Naive thymus-derived CD4-positive, alpha-beta T cell (primary cell): ENCODE measurements around the gene VSTM2L. TPM values are rescaled to one million over a fixed set of nuclear protein-coding genes. Genes with fewer than 3 reads are reported as not detected.
A peak's percentile ranks its signal among the peaks of the same experiment; 100 is the strongest.

ENCODE experiments used
- ATAC-seq: fragments of 150-1000 bp; cut with Tn5 transposase; 2 replicates; pipeline ENCODE4 v1.10.0; 2021; ENCODE audit warnings: mild to moderate bottlenecking, moderate library complexity
- CTCF ChIA-PET: fragments of 350-600 bp; sonication (Branson Sonifier 250); formaldehyde crosslinking; loops from one replicate; lab custom pipeline; 2021; ENCODE audit warnings: antibody characterized with exemption; lab: Charles Lee
- POLR2A ChIA-PET: fragments of 350-600 bp; sonication (Branson Sonifier 250); formaldehyde crosslinking; loops from one replicate; lab custom pipeline; 2021; ENCODE audit warnings: antibody characterized with exemption, inconsistent platforms; lab: Charles Lee
- DNase-seq, 9 donors: peaks; one replicate each; pipeline versions ENCODE4 v3.0.0 to v3.0.0-alpha.2; 2020 to 2022; ENCODE audit warnings: mixed read lengths in 1 of 9
- H3K27ac ChIP-seq: one replicate; pipeline ENCODE4 v1.7.0; 2013; ENCODE audit warnings: mild to moderate bottlenecking, low read depth, low read length, moderate library complexity
- H3K27me3 ChIP-seq, 2 donors: one replicate each; pipeline ENCODE4 v1.7.0; 2013; ENCODE audit warnings: low read length in 2 of 2, mild to moderate bottlenecking in 2 of 2, moderate library complexity in 2 of 2; ENCODE audit not compliant: control insufficient read depth in 2 of 2, insufficient read depth in 2 of 2
- H3K36me3 ChIP-seq, 3 experiments: 1 replicate in 2 of 3; 2 replicates in 1 of 3; pipeline ENCODE4 v1.7.0; 2013; ENCODE audit warnings: low read length in 3 of 3, mild to moderate bottlenecking in 3 of 3, moderate library complexity in 1 of 3; ENCODE audit not compliant: insufficient read depth in 3 of 3, control insufficient read depth in 2 of 3
- H3K4me1 ChIP-seq, 2 donors: one replicate each; pipeline ENCODE4 v1.7.0; 2013; ENCODE audit warnings: low read length in 2 of 2, mild to moderate bottlenecking in 2 of 2, moderate library complexity in 1 of 2; ENCODE audit not compliant: control insufficient read depth in 2 of 2, insufficient read depth in 2 of 2
- H3K4me3 ChIP-seq: 2 replicates; pipeline ENCODE4 v1.7.0; 2013; ENCODE audit warnings: mild to moderate bottlenecking, low read length
- H3K9me3 ChIP-seq, 3 experiments: 1 replicate in 2 of 3; 2 replicates in 1 of 3; pipeline ENCODE4 v1.7.0; 2013; ENCODE audit warnings: low read length in 3 of 3; ENCODE audit not compliant: control insufficient read depth in 2 of 3
- H3K27ac Mint-ChIP-seq, 9 donors: one replicate each; pipeline ENCODE4 v1.8.0; 2020 to 2022; ENCODE audit warnings: mixed read lengths in 9 of 9, mild to moderate bottlenecking in 8 of 9, moderate library complexity in 5 of 9, inconsistent platforms in 2 of 9
- H3K27me3 Mint-ChIP-seq, 5 donors: one replicate each; pipeline ENCODE4 v1.8.0; 2021 to 2022; ENCODE audit warnings: mixed read lengths in 5 of 5, mild to moderate bottlenecking in 1 of 5
- H3K36me3 Mint-ChIP-seq, 5 donors: one replicate each; pipeline ENCODE4 v1.8.0; 2020 to 2022; ENCODE audit warnings: mixed read lengths in 5 of 5, mild to moderate bottlenecking in 3 of 5, inconsistent platforms in 1 of 5
- H3K4me1 Mint-ChIP-seq, 7 donors: one replicate each; pipeline ENCODE4 v1.8.0; 2020 to 2022; ENCODE audit warnings: mixed read lengths in 7 of 7, mild to moderate bottlenecking in 3 of 7, inconsistent platforms in 1 of 7
- H3K4me3 Mint-ChIP-seq, 10 donors: one replicate each; pipeline ENCODE4 v1.8.0; 2020 to 2022; ENCODE audit warnings: mild to moderate bottlenecking in 10 of 10, mixed read lengths in 10 of 10, moderate library complexity in 6 of 10, inconsistent platforms in 2 of 10
- H3K9me3 Mint-ChIP-seq, 11 donors: one replicate each; pipeline ENCODE4 v1.8.0; 2020 to 2022; ENCODE audit warnings: mixed read lengths in 11 of 11, mild to moderate bottlenecking in 4 of 11, inconsistent platforms in 1 of 11, moderate library complexity in 1 of 11
- intact Hi-C, 2 donors: fragments of 100-400 bp; cut with micrococcal nuclease; formaldehyde crosslinking; loops; one replicate each; pipeline ENCODE4 v1.15.1; 2023
- polyA plus RNA-seq, 2 donors: library from polyadenylated mRNA; unstranded; fragments of 300-500 nt; fragmentation: Illumina TruSeq; gene quantifications; one replicate each; pipeline ENCODE4 v1.2.3, GENCODE V29; 2021
- total RNA-seq, 6 experiments: library from RNA in 5 of 6; stranded (reverse) in 5 of 6; gene quantifications; 1 replicate in 5 of 6; 2 replicates in 1 of 6; pipeline ENCODE4 v1.2.3 and lab custom pipeline; 2021 to 2026

Gene VSTM2L
- total and polyA plus RNA-seq, 7 experiments from 2014 or later, result 0.12 TPM; not detected in 6

DNA sequence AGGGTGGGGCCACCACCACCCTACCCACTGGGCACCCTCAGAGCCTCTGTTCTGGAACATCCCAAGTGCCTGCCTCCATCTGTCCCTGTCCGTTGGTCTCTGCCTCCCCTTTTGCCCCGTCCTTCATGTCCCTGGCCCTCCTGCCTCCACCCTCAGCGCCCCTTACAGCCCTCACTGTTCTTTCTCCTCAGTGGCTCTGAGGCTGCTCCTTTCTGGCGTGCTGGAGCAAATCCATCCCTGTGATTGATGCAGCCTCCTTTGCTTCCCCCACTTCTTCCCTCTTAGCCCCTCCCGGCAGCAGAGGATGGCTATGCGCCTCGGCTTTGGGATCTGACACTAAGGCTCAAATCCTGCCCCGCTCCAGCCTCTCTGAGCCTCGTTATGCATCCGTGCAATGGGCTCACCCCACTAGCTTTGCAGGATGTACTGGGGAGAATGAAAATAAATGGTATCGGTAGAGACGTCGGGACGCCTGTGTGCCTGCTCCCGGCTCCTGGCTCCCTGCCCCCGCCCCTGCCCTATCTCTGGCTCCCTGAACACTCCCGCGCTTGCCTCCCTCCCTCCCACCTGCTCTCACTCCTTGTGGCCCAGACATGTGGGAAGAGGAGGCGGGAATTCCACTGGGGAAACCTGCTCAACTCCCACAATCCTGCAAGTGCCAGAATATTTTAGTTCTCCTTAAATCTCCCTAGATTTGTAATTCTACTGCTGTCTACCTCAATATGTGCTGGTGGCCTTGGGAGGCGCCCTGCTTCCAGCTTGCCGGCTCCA is 13.1 kb downstream of the VSTM2L start:
- H3K4me1 ChIP-seq, result peaks cover 0 to 6% of the 10 kb centered on the region in 2 donors
- no peaks in the 10 kb centered on the region for H3K9me3 ChIP-seq
- POLR2A ChIA-PET, result no interaction called here
- no peaks in the 10 kb centered on the region for H3K36me3 ChIP-seq
- H3K27me3 ChIP-seq, result no peaks in the 10 kb centered on the region
- no peak overlapping the region for H3K27ac ChIP-seq
- intact Hi-C loops, result no loop called here
- Mint-ChIP-seq H3K36me3 (no peaks in the 10 kb centered on the region), H3K9me3 (peaks cover 0 to 2% (median 0%) of the 10 kb centered on the region in 11 donors), H3K4me1 (peaks cover 6 to 27% (median 22%) of the 10 kb centered on the region in 7 donors), H3K4me3 (no peak overlapping the region), H3K27ac (peak overlapping the region in 2 of 9 donors; percentile 55 to 71), H3K27me3 (peaks cover 14 to 58% (median 28%) of the 10 kb centered on the region in 5 donors)
- CTCF ChIA-PET, result no interaction called here
- no peak for ATAC-seq
- no peak overlapping the region for H3K4me3 ChIP-seq
- DNase-seq, result no peak

DNA sequence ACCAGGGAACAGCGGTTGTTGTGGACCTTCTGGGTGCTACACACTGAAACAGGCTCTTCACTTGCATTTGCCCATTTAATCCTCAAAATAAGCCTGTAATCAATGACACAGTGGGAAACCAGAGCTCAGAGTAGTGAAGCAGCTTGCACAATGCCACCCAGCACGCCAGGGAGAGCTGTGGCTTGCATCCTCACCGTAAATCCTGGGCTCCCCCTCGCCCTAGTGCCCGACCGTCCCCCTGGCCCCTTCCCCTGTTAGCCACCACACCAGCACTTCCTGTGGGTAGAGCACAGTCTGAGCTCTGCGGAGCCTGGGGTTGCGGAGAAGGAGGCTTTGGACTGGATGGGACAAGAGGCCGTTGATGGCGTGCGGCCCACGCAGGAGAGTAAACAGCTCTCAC is 14.5 kb downstream of the VSTM2L start:
- Mint-ChIP-seq H3K27ac (no peak overlapping the region), H3K36me3 (no peaks in the 10 kb centered on the region), H3K9me3 (peaks cover 0 to 4% (median 0%) of the 10 kb centered on the region in 11 donors), H3K27me3 (peaks cover 11 to 49% (median 22%) of the 10 kb centered on the region in 5 donors), H3K4me1 (peaks cover 11 to 27% (median 19%) of the 10 kb centered on the region in 7 donors), H3K4me3 (no peak overlapping the region)
- Histone ChIP-seq H3K4me1 (peaks cover 0 to 6% of the 10 kb centered on the region in 2 donors), H3K9me3 (no peaks in the 10 kb centered on the region), H3K27me3 (no peaks in the 10 kb centered on the region), H3K36me3 (no peaks in the 10 kb centered on the region), H3K4me3 (no peak overlapping the region), H3K27ac (no peak overlapping the region)
- intact Hi-C loops, result no loop called here
- ChIA-PET POLR2A (no interaction called here), CTCF (no interaction called here)
- ATAC-seq, result no peak
- DNase-seq, result no peak

DNA sequence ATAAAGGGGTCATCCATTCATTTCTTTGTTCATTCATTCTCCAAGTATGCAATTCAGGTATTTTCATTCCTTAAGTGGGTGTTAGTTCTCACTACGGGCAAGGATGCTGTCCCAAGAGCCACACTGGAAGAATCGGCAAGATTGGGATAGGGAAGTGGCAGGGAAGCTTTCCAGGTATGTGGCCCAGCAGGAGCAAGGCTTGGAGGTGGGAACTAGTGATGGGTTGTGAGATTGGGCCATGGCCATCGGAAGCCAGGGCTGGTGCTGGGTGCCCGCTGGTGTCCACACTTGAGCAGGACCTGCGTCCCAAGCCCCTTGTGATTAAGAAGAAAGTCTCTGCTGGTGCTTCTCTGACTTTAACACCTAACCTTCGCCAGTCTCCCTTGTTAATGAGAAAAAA is 15.1 kb downstream of the VSTM2L start:
- Histone ChIP-seq H3K36me3 (no peaks in the 10 kb centered on the region), H3K9me3 (no peaks in the 10 kb centered on the region), H3K27me3 (no peaks in the 10 kb centered on the region), H3K27ac (no peak overlapping the region), H3K4me3 (no peak overlapping the region), H3K4me1 (peaks cover 0 to 6% of the 10 kb centered on the region in 2 donors)
- DNase-seq (no peak), ATAC-seq (no peak)
- Mint-ChIP-seq H3K27me3 (peaks cover 5 to 43% (median 16%) of the 10 kb centered on the region in 5 donors), H3K4me3 (no peak overlapping the region), H3K9me3 (peaks cover 0 to 2% (median 0%) of the 10 kb centered on the region in 11 donors), H3K36me3 (no peaks in the 10 kb centered on the region), H3K4me1 (peaks cover 9 to 22% (median 15%) of the 10 kb centered on the region in 7 donors), H3K27ac (no peak overlapping the region)
- intact Hi-C loops, result no loop called here
- ChIA-PET CTCF (no interaction called here), POLR2A (no interaction called here)

DNA sequence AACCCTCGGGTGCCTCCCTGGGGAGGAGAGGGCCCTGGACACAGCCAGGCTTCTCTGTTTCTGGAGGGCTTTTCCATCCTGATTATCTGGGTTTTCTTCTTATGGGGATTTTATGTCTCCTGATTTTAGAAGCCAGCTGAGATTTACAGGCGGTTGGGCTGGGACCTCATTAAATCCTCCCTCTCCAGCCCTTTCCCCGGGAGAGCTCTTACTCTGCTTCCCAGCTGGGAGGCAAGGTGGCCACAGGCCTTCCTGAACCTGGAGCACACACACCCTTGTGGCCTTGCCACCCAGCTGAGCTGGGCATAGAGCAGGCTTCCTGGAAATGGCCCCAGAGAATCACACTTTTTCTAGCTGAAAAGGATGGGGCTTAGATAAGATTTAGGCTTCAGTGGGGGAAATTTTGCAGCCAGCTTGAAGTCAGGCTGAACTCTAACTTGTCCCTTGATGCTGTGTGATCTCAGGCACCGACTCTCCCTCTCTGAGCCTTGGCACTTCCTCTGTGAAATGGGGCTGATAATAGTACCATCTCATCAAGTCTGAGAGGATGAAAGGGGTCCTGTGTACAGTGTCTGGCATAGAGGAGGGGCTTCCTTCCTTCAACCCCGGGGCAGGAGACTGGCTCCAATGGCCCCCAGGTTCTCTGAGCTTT is 16.6 kb downstream of the VSTM2L start:
- peaks cover 0 to 1% (median 0%) of the 10 kb centered on the region in 11 donors for H3K9me3 Mint-ChIP-seq
- no peaks in the 10 kb centered on the region for H3K27me3 ChIP-seq
- DNase-seq, result no peak
- H3K4me1 ChIP-seq, result peaks cover 0 to 2% of the 10 kb centered on the region in 2 donors
- no peak overlapping the region for H3K27ac Mint-ChIP-seq
- H3K4me3 ChIP-seq, result no peak overlapping the region
- ChIA-PET POLR2A (no interaction called here), CTCF (interaction anchor here (0.6 kb wide), 1 partner anchor 73 kb away, joined by 3 read pairs; no protein-coding TSS in a partner anchor)
- peaks cover 5 to 33% (median 9%) of the 10 kb centered on the region in 5 donors for H3K27me3 Mint-ChIP-seq
- intact Hi-C loops, result no loop called here
- no peaks in the 10 kb centered on the region for H3K36me3 Mint-ChIP-seq
- peaks cover 3 to 16% (median 9%) of the 10 kb centered on the region in 7 donors for H3K4me1 Mint-ChIP-seq
- H3K36me3 ChIP-seq, result no peaks in the 10 kb centered on the region
- no peak overlapping the region for H3K27ac ChIP-seq
- H3K9me3 ChIP-seq, result no peaks in the 10 kb centered on the region
- ATAC-seq, result no peak
- no peak overlapping the region for H3K4me3 Mint-ChIP-seq

DNA sequence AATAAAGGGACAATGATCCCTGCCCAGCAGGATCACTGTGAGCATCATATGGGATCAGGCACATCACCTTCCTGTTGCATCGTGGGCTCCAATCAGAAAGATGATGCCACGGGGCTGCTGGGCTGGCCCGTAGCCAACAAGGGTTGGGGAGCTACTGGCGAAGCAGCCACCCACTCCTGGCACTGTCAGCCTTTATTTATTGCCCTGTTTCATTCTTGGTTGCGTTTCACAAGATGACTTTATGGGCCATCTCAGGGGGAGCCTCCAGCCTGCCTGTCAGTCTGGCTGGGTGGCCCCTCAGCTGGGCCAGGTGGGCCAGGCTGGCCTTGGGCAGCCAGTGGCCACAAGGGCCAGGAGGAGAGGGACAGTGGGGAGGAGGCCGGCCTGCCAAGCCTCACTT is 17.3 kb downstream of the VSTM2L start:
- no peak overlapping the region for H3K4me3 ChIP-seq
- H3K9me3 ChIP-seq, result no peaks in the 10 kb centered on the region
- CTCF ChIA-PET, result no interaction called here
- H3K4me3 Mint-ChIP-seq, result no peak overlapping the region
- no peak for ATAC-seq
- no peaks in the 10 kb centered on the region for H3K27me3 ChIP-seq
- intact Hi-C loops, result no loop called here
- H3K4me1 Mint-ChIP-seq, result peaks cover 0 to 12% (median 5%) of the 10 kb centered on the region in 7 donors
- H3K36me3 ChIP-seq, result no peaks in the 10 kb centered on the region
- peaks cover 0 to 1% (median 0%) of the 10 kb centered on the region in 11 donors for H3K9me3 Mint-ChIP-seq
- no peak overlapping the region for H3K27ac ChIP-seq
- H3K27ac Mint-ChIP-seq, result no peak overlapping the region
- no peak for DNase-seq
- H3K4me1 ChIP-seq, result no peaks in the 10 kb centered on the region
- H3K36me3 Mint-ChIP-seq, result no peaks in the 10 kb centered on the region
- POLR2A ChIA-PET, result no interaction called here
- H3K27me3 Mint-ChIP-seq, result peaks cover 5 to 28% (median 9%) of the 10 kb centered on the region in 5 donors

DNA sequence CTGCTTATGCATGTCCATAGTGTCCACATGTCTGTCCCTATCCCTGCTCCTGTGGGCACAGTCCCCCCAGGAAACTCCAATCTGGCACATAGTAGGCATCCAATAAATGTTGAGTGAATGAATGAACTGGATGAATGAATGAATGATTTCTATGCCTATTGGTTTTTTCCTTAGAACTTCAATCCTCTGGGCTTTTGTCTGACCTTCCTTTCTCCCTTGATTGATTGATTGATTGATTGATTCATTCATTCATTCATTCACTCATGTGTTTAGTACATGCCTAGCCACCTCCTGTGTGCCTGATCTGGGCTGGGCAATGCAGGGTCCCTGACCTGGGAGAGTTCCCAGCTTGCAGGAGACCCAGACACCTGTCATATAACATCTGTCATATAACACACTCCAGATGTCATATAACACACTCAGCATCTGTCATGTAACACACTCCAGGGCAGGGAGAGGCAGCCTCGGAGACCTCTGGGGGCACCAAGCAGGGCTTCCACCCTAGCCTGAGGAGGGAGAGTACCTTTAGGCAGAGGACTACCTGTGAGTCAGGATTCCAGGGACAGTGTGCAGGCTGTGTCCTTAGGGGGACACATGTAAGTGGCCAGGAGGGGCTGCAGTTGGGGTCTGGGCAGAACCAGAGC is 17.9 kb downstream of the VSTM2L start:
- Mint-ChIP-seq H3K27me3 (peaks cover 5 to 26% (median 9%) of the 10 kb centered on the region in 5 donors), H3K4me3 (no peak overlapping the region), H3K4me1 (peaks cover 0 to 10% (median 4%) of the 10 kb centered on the region in 7 donors), H3K36me3 (no peaks in the 10 kb centered on the region), H3K27ac (no peak overlapping the region), H3K9me3 (peaks cover 0 to 1% (median 0%) of the 10 kb centered on the region in 11 donors)
- ChIA-PET CTCF (no interaction called here), POLR2A (no interaction called here)
- Histone ChIP-seq H3K4me3 (no peak overlapping the region), H3K27me3 (no peaks in the 10 kb centered on the region), H3K27ac (no peak overlapping the region), H3K9me3 (no peaks in the 10 kb centered on the region), H3K4me1 (no peaks in the 10 kb centered on the region), H3K36me3 (no peaks in the 10 kb centered on the region)
- no peak for DNase-seq
- intact Hi-C loops, result no loop called here
- no peak for ATAC-seq
